Loucy (cell line): ENCODE measurements around the gene WNT11.

Source experiments
- CTCF ChIP-seq: fragments of 200-600 bp; sonication (generic); conservative IDR thresholded peaks from 2 replicates; pipeline ENCODE4 v1.5.1; 2014; ENCODE audit warnings: mild to moderate bottlenecking, antibody characterized with exemption, low read length
- EZH2phosphoT487 ChIP-seq: fragments of 200-600 bp; IDR thresholded peaks from 2 replicates; pipeline ENCODE4 v1.6.1; 2018; ENCODE audit warnings: antibody characterized with exemption, mild to moderate bottlenecking, moderate library complexity, borderline replicate concordance

GRCh38 chr11:76239483-76240160 lies 33.3 kb upstream of the WNT11 start:
- TF ChIP-seq CTCF (no peak), EZH2phosphoT487 (no peak)
